G401.6 (cell line): ENCODE results near the gene SCUBE1.

Experiments used
- FAIRE-seq: peaks from 2 replicates; lab custom pipeline; 2012; peaks lifted over from hg19 to GRCh38; lab: Jason Lieb, UNC

The SCUBE1 gene

DNA sequence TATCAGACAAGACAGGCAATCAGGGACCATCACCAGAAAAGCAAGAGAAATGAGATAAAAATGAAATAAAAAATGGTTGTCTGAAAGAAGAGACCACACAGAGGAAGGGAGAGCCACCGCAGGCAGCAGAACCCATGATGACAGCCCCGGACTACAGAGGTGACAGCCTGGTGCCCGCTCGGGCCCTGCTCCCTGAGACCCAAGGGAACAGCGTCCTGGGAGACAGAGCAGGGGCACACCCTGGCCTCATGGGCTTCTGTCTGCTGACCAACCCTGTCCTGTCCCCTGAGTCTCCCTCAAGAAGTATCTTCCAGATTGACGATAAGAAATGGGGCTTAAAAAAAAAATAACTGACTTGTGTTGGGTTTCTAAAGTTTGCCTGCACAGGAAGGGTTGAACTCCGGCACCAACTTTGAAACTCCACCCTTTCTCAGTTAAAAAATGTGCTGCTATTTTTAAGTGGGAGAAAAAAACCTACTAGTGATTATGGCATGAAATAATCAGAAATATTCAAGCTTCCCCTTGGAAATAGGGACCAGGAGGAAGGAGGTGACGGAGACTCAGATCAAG is 86.1 kb downstream of the SCUBE1 start:
- FAIRE-seq: no peak

DNA sequence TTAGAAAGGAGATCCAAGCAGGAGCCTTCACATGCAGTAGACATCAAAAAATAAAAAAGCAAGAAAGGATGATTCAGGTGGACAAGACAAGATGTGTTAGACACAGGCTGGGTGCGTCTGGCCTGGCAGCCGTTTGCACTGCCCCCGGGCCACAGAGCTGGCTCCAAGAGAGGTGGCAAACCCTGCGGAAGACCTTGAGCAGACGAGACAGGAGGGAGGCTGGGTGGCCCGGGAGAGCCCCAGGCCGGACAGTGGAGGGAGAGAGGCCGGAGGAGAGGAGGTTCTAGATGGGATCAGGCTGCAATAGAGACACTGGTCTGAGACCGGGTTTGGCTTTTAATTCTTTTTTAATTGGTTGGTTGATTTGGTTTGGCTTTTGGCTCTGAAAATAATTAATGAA is 86.6 kb downstream of the SCUBE1 start:
- FAIRE-seq: no peak

DNA sequence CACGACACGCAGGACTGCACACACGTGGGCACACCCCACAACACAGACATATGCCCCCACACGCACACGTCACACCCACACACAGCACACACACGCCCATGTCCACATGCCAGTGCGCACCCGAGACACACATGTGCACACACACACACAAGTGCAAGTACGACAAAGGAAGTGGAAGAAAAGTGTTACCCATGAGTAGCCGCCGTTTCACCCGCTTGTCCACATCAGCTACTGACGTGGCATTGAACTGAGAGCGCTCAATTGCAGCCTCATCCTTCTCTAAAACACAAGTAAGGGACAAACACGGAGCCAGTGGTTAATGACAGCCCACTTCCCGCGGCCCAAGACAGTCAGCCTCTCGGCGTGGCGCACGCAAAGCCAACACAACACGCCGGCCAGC is 87.9 kb downstream of the SCUBE1 start:
- no peak for FAIRE-seq

DNA sequence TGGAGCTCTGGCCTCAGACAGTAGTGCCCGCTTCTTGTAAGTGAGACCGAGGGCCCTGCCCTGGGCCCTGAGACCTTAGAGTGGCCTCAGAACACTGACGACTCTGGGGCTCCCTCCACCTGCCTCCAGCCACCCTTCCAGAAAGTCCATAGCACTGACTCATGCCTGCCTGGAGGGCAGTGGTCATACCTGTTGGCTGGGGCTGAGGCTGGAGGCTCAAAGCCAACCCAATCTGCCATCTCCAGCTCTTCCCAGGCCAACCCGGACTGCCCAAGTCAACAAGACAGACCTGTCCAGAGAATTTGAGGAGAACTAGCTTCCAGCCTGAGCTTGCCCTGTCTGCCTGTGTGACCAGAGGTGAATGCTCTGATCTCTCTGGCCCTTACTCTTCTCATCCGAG is 89.3 kb downstream of the SCUBE1 start:
- no peak for FAIRE-seq

DNA sequence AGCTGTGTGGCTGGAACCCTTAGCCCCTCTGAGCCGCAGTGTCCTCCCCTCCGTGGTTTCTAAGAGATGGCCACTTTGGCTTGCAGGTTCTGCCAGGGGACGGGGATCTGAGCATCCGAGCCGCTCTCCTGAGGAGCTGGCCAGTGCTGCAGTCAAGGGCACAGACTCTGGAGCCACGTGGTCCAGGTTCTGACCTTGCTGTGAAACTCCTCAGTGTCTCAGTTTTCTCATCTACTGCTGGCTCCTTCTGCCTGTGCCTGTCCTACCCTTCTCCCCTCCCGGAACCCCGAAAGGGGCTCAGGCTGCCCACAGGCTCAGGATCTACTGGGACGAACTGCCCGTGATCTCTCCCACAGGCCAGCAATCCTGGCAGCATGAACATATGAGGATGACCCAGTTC is 90.9 kb downstream of the SCUBE1 start:
- FAIRE-seq: no peak

DNA sequence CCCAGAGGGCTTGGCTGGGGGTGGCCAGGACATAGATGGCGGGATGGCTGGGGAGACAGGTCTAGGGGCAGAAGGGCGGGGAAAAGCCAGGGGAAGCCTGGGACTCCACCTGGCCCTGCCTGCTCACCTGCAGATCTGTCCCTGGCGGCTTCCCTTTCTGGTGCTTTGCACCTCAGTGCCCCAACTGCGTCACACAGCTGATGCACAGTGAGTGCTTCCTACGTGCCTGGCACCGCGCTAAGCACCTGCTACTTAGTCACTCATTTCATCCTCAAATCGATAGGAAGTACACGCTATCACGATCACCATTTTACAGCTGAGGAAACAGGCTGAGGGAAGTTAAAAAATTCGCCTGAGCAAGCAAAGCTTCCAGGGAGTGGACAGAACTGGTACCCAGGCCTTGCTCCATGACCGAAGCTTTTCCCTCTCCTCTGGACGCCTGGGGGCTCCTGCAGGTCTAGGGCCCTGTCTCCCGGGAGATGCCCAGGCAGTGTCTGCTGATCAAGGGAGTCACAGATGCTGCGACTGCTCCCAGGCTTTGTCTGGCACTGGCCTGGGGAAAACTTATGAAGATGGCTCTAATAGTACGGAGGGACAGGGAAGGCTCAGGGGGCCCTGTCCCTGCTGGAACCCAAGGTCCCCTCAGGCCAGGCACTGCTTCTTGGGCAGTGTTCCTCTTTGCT is 93.2 kb downstream of the SCUBE1 start:
- FAIRE-seq: no peak

DNA sequence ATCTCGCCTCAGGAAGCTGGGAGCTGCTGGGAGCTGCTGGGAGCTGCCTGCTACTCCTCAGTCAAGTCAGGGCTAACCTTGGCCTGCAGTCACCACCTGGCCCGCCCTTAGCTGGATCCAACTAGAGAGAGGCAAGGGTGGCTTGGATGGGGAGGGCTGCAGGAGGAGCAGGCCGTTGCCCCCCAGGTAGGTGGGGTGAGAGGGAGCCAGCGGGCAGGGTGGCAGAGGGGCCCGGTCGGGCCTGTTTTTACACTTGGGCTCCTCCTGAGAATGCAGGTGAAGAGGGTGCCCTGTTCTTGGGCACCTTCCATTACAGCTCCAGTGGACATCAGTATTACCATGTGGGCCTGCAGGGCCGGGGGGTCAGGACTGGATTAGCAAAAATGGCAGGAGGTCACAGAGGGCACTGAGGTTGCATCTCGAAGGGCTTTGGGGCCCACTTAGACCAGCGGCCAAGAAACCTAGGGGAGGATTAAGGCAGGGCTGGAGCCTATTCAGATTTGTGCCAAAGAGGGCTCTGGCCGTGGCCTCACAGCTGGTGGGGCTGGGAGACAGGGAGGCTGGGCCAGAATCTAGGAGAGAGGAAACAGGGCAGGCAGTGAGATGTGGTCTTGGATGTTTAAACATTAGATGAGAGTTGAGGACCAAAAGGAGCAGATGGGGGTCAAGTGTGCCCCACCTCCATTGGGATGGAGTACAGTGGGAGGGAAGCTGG is 95.5 kb downstream of the SCUBE1 start:
- FAIRE-seq: no peak

DNA sequence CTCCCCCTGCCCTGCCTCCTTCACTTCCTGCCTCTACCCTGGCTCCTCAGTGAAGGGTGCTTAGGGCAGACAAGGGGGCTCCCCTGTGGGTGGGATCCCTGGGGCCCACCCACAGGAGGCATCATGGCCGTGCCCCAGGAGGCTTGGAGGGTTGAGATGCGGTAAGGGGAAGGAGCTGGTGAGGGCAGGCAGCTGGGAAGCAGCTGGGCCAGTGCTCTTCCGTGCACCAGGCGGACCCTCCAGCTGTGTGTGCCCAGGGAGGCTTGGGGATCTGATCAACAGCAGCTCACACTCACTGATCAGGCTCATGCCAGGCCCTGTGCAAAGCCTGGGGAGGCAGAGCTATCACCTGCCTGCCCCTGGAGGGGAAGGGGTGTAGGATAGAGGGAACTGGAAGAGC is 97.0 kb downstream of the SCUBE1 start:
- no peak for FAIRE-seq

DNA sequence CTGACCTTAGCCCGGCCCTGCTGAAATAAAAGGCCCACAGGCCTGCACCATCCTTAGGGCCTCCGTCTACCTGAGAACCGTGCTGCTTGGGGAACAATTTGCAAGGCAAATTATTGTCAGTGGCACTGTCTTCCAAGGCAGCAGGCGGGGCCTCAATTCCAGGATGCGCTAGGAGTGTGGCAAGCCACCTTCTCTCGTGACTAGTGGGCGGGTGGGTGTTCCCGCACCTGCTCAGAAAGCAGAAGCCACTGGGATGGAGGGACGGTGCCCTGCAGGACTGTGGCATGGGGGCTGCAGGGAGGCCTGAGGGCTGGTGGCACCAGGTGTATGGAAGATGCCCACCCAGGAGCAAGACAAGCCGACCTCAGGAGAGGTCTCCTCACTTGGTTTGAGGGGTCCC is 97.5 kb downstream of the SCUBE1 start:
- no peak for FAIRE-seq

DNA sequence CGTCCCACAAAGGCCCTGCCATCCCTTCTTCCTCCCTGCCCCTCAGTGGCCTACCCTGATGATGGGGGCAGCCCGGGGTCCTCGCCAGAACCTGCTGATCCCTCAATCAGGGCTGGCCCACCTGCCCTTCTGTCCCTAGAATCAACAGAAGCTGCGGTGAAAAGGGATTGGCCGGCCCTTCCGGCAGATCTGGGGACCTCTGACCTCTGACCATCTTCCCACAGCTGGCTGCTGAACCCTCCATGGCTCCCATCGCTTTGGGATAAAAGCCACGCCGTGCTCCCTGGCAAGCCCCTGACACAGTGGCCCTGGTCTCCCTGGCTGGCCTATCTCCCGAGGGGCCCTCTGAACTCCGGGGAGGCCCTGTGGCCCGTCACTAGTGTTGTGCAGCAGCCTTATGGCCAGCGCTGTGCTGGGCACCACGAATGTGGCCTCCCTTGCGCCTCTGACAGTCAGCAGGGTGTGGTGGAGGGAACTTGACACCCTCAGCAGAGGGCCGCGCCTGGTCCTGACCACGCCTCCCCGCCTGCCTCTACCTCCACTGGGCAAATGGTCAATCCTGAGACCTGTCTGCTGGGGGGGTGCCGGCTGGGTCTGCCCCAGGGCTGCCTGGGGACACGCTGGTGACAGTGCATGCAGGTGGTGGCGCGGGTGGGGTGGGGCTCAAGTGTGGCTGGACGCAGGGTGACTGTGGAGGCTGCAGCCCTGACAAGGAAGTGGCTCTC is 98.2 kb downstream of the SCUBE1 start:
- FAIRE-seq: no peak

DNA sequence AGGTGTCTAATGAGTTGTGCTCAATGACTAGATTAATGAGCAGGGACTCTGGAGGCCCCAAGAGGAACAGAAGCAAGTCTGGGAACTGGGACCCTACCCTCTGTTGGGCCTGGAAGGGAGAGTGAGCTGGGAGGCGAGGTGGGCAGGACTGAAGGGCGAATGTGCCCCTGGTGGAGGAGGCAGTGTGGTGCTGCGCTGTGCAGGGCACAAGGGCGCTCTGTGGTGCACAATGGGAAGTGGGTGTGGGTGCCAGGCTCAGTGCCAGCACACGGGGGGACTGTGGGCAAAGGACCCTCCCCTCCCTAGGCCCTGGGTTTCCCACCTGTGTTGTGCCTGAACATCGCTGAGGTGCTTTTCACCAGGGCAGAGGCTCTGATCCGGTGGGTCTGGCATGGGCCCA is 98.8 kb downstream of the SCUBE1 start:
- FAIRE-seq: no peak

DNA sequence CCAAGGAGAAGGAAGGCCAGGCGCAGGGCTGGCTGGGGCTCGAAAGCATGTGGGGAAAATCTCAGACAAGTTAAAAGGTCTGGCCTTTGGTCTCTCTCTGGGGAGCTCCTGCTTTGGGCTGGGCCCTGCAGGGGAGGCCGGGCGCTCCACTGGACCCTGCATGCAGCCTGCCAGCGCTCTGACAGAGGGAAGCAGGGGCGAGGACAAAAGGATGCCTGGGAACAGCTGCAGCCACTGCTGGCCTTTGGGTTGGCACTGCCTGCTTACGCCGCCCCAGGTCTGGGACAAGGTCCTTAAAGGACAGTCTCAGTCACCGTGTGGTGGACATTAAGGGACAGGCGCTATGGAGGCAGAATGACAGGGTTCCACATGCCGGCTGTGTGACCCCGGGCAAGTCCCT is 99.8 kb downstream of the SCUBE1 start:
- no peak for FAIRE-seq

DNA sequence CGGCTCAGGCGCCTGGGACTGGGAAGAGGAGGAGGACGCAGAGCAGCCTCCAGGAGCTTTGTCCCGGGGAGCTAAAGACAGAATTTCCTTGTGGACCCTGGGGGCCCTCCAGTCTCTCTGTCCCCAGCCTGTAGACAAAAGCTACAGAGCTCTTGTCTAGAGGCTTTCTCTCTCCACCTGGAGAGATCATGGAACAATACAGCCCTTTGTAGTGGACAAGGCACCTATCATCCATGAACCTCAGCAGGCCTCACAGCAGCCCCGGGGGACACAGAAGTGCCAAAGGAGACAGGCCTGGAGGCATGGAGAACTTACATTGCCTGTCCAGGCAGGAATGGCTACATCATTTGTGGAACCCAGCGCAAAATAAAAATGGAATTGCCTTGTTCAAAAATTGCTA is 100.5 kb downstream of the SCUBE1 start:
- FAIRE-seq: no peak

DNA sequence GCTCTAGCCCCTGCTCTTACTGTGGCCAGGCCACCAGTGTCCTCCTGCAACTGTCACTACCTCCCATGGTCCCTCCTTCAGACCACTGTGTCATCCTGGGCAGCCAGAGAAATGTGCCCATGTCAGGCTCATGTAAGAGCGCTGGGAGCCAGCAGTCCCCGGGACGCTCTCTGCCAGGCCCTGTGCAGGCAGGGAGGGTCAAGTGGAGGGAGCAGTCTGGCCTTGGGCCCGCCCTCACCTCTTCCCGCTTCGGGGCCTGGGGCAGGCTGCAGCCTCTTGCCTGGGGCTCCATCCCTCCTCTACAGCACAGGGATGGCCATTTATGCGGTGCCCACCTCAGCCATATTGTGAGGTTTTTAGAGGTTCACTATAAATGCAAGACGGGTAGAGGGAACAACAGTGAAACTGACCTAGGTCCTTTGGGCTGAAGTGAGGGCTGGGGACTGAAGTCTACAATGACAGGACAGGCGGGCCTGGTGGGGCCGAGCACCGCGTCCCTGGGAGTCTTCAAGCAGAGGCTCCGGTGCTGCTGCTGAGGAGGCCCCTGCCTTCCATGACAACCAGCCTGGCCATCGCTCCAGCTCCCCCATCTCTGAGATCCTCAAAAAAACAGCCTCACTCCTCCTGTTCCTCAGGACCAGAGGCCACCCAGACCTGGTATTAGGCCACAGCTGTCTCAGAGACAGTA is 101.3 kb downstream of the SCUBE1 start:
- FAIRE-seq: no peak

DNA sequence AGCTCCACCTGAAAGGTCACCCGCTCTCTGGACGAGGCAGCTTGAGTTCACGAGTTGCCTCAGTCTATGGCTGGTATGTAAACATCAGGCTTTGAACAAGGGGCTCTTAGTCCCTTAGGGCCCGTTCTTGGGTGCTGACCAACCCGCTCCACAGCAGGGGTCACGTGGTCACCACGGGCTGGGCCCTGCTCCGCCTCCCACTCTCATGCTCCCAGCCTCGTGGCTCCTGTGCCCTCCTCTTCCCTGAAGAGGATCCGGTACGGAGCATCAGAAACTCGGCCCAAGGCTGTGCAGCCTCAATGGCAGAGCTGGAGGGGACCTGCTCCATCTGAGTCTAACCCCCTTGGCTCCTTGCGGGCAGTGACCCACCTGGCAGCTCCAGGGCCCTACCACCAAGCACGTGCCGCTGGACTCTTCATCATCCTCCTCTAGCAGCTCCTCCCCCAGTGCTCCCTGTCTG is 102.0 kb downstream of the SCUBE1 start:
- no peak for FAIRE-seq

DNA sequence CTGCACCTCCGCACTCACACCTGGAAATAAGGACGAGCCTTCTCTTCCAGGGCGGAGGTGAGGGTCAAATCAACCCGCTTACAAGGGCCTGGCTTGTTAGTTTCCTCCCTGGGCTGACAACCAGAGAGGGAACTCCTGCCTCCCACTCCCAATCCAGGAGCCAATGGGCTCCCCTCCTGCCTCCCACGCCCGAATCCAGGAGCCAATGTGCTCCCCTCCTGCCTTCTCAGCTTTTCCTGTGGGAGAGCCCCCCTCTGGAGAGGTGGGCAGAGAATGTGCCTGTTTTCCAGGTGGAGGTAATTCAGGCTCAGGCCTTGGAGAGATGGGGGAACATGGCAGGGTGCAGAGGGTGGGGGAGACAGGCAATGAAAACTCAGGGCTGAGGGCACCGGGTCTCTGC is 102.6 kb downstream of the SCUBE1 start:
- no peak for FAIRE-seq

DNA sequence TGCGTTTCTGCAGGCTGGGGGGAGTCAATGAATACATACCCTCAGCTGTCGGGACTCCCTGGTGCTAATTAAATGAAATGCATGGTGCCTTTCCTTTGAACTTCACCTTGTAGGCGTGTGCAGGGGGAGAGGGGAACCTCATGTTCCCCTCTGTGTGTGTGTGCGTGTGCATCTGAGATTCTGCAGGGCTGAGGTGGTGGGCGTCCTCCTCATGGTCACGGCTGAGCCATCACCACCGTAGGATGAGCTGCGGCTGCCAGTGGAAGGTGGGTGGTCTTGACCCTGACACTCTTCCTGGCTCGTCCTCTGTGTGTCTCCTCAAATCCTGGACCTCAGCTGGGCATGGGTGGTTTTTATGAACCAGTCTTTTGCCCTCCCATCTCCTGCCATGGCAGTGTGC is 103.2 kb downstream of the SCUBE1 start:
- no peak for FAIRE-seq

DNA sequence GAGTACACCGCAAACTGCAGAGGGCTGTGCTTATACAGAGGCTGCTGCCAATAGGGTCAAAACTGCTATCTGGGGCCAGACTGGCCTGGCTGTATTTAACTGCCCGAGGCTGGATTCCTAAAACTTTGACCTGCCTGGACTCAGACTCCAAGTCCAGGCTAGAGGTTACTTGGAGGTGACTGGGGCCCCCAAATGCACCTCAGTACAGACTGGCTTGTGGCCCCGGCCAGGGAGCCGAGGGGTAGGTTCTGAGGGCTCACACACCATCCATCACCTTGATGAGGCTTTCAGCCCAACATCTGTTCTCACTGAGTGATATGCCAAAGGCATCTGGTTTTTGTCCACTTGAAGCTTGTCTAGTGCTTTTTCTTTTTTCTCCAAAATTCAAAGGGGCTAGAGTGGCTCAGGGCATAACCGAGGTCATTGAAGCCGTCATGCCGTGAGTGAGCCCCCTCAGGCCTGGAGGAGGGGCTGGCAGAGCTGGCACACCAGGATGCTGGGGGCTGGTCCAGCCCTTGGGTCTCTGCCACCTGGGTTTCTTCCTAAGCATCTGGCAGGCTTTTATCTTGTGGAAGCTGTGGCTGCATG is 103.9 kb downstream of the SCUBE1 start:
- FAIRE-seq: no peak

DNA sequence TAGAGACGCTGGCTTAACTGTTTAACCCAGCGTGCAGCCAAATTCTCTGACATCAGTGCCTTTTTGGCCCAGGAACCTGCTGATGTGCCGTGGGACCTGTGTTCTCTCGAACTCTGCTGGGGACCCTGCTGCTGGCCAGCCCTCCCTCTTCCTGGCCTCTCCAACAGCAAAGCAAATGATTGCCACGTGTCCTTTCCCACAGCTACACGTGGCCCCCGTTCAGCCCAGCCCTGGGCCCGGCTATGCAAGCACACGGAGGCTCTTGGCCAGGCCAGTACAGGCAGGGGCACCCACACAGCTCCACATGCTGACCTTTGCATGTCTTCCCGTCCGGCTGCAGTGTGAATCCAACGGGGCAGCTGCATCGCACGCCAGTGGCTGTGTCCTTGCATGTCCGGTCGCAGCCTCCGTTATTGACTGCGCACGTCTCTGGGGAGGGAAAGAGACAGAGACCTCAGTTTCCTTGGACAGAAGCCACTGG is 104.6 kb downstream of the SCUBE1 start:
- FAIRE-seq: no peak

DNA sequence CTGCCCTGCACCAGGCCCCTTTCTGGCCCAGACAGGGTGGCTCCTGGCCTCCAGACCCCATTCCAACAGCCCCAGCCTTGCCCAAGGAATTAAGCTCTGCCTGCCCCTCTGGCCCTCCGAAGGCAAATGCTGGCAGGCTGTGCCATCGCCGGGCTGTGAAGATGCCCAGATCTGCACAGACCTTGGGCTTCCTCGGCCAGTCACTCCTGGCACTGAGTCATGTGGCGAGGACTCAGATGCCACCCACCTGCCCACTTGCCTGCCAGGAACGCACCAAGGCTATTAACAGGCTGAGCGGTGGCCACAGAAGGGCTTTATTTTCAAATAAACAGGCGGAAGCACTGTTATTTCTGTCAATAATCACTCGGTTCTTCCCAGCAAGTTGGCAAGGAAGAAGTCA is 105.9 kb downstream of the SCUBE1 start:
- FAIRE-seq: no peak

DNA sequence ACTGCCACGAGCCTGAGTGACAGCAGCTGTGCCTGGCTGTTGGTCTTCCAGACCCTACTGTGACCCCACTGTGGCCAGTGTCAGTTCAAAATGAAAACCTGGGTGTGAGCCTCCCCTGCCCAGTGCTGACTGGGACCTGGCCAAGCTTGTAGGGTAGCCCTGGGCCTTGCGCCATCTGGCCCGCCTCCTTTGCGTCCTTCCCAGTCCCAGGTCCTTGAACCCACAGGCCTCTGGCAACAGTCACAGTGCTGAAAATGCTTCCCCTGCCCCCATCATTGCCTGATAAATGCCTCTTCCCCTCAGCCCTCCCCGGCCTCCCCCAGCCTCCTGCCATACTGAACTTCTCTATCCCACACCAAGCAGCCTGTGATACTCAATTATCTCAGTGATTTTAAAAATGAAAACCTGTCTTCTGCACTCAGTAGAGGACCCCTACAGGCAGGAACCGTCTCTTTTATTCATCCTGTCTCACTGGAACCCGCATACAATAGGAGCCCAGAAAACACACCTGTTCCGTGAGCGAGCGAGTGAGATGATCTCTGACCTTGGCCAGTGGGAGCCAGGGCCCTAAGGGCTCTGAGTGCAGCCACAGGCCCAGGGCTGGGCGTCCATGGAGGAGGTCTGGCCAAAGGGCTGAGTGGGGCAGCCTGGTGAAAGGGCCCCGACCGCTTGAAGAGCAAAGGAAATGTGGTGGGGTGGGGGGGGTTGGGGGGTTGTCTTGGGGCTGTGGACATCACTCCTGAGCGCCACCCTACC is 106.6 kb downstream of the SCUBE1 start:
- FAIRE-seq: no peak
